Fibroblast of skin of abdomen (primary cell): ENCODE data around the gene COG2.
"Not testable (repeated sequence)": the region's sequence is repeated elsewhere in the genome, so short reads cannot be mapped to it uniquely, and the experiment has no call there.

Experiments used
- DNase-seq: peaks from one replicate; pipeline ENCODE4 v3.0.0-alpha.2; 2013

COG2 gene

GRCh38 chr1:230721849-230722522, 79.7 kb downstream of the COG2 start:
- not testable (repeated sequence) for DNase-seq

GRCh38 chr1:230725256-230726012, 83.2 kb downstream of the COG2 start:
- no peak for DNase-seq

- DNase-seq, result peak; percentile 8
These were observed 86.6 kb downstream of the COG2 start for GRCh38 chr1:230728710-230729392.

GRCh38 chr1:230730977-230731376, 88.7 kb downstream of the COG2 start:
- no peak for DNase-seq

GRCh38 chr1:230735447-230735846, 93.2 kb downstream of the COG2 start:
- DNase-seq, result no peak

GRCh38 chr1:230737622-230738262, 95.5 kb downstream of the COG2 start:
- DNase-seq, result no peak

GRCh38 chr1:230739564-230740290, 97.4 kb downstream of the COG2 start:
- DNase-seq, result no peak
